ENCODE data around the gene RFFL. TPM values are rescaled to one million over a fixed set of nuclear protein-coding genes. Genes with fewer than 3 reads are reported as not detected.

Gene RFFL
- total and polyA plus RNA-seq, 2 donors (not counting 1 experiment from before 2014, with no cell fraction given): 13.6 to 36.9 TPM

DNA sequence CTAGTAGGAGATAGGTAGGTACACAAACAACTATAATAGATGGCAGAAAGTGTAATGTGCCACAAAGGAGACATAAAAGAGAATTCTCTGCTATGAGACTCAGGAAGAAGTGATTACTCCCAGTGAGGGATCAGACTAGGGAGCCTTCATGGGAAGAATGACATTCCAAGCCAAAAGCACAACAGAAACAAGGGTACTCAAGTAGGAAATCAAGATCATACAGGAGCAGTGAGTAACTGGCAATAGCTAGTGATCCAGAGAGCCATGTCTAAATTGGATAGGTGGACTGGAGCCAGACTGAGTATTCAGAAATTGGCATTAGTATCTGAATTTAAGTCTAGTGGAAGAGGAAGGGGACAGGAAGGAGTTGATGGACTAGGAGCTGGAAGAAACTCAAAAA, 10.7 kb downstream of the RFFL start:
- Histone ChIP-seq H3K4me1 (ENCODE audit: control insufficient read depth in 2 of 2, insufficient read depth in 2 of 2, low read length in 2 of 2) (peaks cover 23 to 31% of the 10 kb centered on the region in 2 donors), H3K9me3 (ENCODE audit: control extremely low read depth in 1 of 3, control insufficient read depth in 2 of 3, insufficient read depth in 1 of 3, low read length in 2 of 3) (no peaks in the 10 kb centered on the region), H3K27ac (ENCODE audit: low read length in 2 of 2) (peak overlapping the region in 1 of 2 donors; percentile 89), H2AFZ (ENCODE audit: insufficient read depth, low read depth, low read length, poor library complexity, severe bottlenecking) (no peak overlapping the region), H3K4me2 (replicated peaks; ENCODE audit: low read depth, low read length, poor library complexity, severe bottlenecking) (no peak overlapping the region), H3K36me3 (replicated peaks in 1 of 2; ENCODE audit: control extremely low read depth in 1 of 2, control insufficient read depth in 1 of 2, extremely low read depth in 1 of 2, insufficient read depth in 2 of 2, low read length in 1 of 2) (no peaks in the 10 kb centered on the region), H3K79me2 (ENCODE audit: control insufficient read depth, insufficient read depth, low read length) (peaks cover 52% of the 10 kb centered on the region), H3K9ac (ENCODE audit: low read length) (no peak overlapping the region), H3K27me3 (replicated peaks in 1 of 4; ENCODE audit: control extremely low read depth in 1 of 4, control insufficient read depth in 3 of 4, insufficient read depth in 4 of 4, low read length in 3 of 4) (no peaks in the 10 kb centered on the region), H3K4me3 (ENCODE audit: control extremely low read depth in 1 of 5, extremely low read depth in 1 of 5, insufficient read depth in 1 of 5, low read depth in 2 of 5, low read length in 4 of 5) (no peak overlapping the region), H4K20me1 (ENCODE audit: control insufficient read depth, insufficient read depth, low read length, poor library complexity, severe bottlenecking) (no peaks in the 10 kb centered on the region)
- no peaks in the 10 kb centered on the region for H3K27me3 Mint-ChIP-seq
- CTCF ChIA-PET: interaction anchor here (0.9 kb wide), 1 partner anchor 56 kb away, joined by 3 read pairs; no protein-coding TSS in a partner anchor
- POLR2A ChIA-PET: interaction anchor here (0.6 kb wide), 1 partner anchor 18 kb away, joined by 3 read pairs; no protein-coding TSS in a partner anchor
- no peak for ATAC-seq (ENCODE audit: low read depth)
- DNase-seq: no peak
- no peaks in the 10 kb centered on the region for H3K9me3 Mint-ChIP-seq (ENCODE audit: insufficient read depth)
- intact Hi-C loops (cut with micrococcal nuclease): no loop called here
- peak overlapping the region; percentile 85 for H3K27ac Mint-ChIP-seq
- TF ChIP-seq CTCF (IDR thresholded peaks at IDR 0.05): no peak
- TF ChIP-seq EZH2 (IDR thresholded peaks at IDR 0.05; ENCODE audit: borderline replicate concordance, insufficient read depth, low read depth, low read length, poor library complexity, severe bottlenecking): no peak
- no peak overlapping the region for H3K4me3 Mint-ChIP-seq
- H3K4me1 Mint-ChIP-seq: peaks cover 47% of the 10 kb centered on the region

DNA sequence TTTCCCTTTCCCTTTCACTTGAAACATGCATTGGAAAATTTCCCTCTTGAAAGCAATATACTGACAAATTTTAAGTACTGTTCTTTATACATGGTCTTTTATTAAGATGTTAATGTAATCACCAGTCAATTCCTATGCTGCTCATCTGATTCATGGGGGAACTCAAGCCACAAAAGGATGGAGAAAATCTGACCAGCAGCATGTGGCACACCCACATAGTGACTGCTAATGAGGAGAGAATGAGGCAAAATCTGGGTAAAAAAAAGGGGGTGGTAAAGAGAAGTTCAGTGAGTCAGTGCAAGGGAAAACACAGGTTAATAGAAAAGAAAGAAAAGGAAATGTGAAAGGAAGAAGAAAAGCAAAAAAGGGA, 11.3 kb downstream of the RFFL start:
- H3K79me2 ChIP-seq (ENCODE audit: control insufficient read depth, insufficient read depth, low read length): peaks cover 51% of the 10 kb centered on the region
- intact Hi-C loops (cut with micrococcal nuclease): no loop called here
- ATAC-seq (ENCODE audit: low read depth): no peak
- H3K9me3 Mint-ChIP-seq (ENCODE audit: insufficient read depth): no peaks in the 10 kb centered on the region
- peak overlapping the region; percentile 4 for H3K4me3 Mint-ChIP-seq
- no peaks in the 10 kb centered on the region for H3K9me3 ChIP-seq (ENCODE audit: control extremely low read depth in 1 of 3, control insufficient read depth in 2 of 3, insufficient read depth in 1 of 3, low read length in 2 of 3)
- no peak overlapping the region for H3K4me3 ChIP-seq (ENCODE audit: control extremely low read depth in 1 of 5, extremely low read depth in 1 of 5, insufficient read depth in 1 of 5, low read depth in 2 of 5, low read length in 4 of 5)
- H3K4me1 Mint-ChIP-seq: peaks cover 47% of the 10 kb centered on the region
- POLR2A ChIA-PET: interaction anchor here (1.8 kb wide), 1 partner anchor 11 kb away, joined by 5 read pairs; the partner anchor contains the start of gene RFFL
- H3K4me2 ChIP-seq (replicated peaks; ENCODE audit: low read depth, low read length, poor library complexity, severe bottlenecking): peak overlapping the region; percentile 69
- H4K20me1 ChIP-seq (ENCODE audit: control insufficient read depth, insufficient read depth, low read length, poor library complexity, severe bottlenecking): no peaks in the 10 kb centered on the region
- H2AFZ ChIP-seq (ENCODE audit: insufficient read depth, low read depth, low read length, poor library complexity, severe bottlenecking): peak overlapping the region; percentile 70
- H3K4me1 ChIP-seq (ENCODE audit: control insufficient read depth in 2 of 2, insufficient read depth in 2 of 2, low read length in 2 of 2): peaks cover 23 to 31% of the 10 kb centered on the region in 2 donors
- H3K27ac ChIP-seq (ENCODE audit: low read length in 2 of 2): peak overlapping the region; percentile 43 to 89
- TF ChIP-seq EZH2 (IDR thresholded peaks at IDR 0.05; ENCODE audit: borderline replicate concordance, insufficient read depth, low read depth, low read length, poor library complexity, severe bottlenecking) (no peak), CTCF (IDR thresholded peaks at IDR 0.05) (no peak)
- peak overlapping the region; percentile 85 for H3K27ac Mint-ChIP-seq
- CTCF ChIA-PET: no interaction called here
- no peak overlapping the region for H3K9ac ChIP-seq (ENCODE audit: low read length)
- H3K36me3 ChIP-seq (replicated peaks in 1 of 2; ENCODE audit: control extremely low read depth in 1 of 2, control insufficient read depth in 1 of 2, extremely low read depth in 1 of 2, insufficient read depth in 2 of 2, low read length in 1 of 2): no peaks in the 10 kb centered on the region
- no peak for DNase-seq
- H3K27me3 ChIP-seq (replicated peaks in 1 of 4; ENCODE audit: control extremely low read depth in 1 of 4, control insufficient read depth in 3 of 4, insufficient read depth in 4 of 4, low read length in 3 of 4): no peaks in the 10 kb centered on the region
- H3K27me3 Mint-ChIP-seq: no peaks in the 10 kb centered on the region

Data from B cell (primary cell).